ENCODE measurements around the gene KNL1. TPM values are rescaled to one million over a fixed set of nuclear protein-coding genes. Genes with fewer than 3 reads are reported as not detected.
"Not testable (repeated sequence)": the region's sequence is repeated elsewhere in the genome, so short reads cannot be mapped to it uniquely, and the experiment has no call there.

KNL1 gene
- total RNA-seq, 1 donor from 2014 or later, result 11.8 TPM

DNA sequence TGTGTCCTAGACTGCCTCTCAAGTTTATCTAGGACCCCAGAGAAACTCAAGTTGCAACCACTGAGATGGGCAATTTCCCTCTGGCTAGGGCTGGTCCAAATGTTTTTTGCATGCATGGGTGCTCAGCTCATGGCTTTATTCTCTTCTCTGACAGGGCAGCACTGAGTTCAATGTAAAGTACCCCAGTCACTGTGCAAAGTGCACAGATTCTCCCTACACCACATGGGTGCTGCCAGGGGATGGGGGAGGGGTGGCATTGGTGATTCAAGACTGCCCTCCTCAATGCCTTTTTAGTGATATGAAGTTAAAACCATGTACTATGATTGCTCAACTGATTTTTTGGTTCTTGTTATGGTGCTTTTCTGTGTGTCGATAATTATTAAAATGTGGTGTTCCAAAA lies 86.1 kb downstream of the KNL1 start:
- DNase-seq, result no peak

DNA sequence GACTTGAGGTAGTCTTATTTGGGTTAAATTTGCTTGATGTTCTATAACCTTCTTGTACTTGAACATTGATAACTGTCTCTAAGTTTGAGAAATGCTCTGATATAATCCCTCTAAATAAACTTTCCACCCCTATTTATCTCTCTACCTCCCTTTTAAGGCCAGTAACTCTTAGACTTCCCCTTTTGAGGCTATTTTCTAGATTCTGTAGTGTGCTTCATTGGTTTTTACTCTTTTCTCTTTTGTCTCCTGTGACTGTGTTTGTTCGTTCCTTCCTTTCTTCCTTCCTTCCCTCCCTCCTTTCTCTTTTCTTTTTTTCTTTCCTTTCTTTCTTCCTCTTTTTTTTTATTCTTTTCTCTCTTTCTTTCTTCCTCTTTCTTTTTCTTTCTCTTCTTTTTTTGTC lies 86.9 kb downstream of the KNL1 start:
- DNase-seq, result not testable (repeated sequence)

DNA sequence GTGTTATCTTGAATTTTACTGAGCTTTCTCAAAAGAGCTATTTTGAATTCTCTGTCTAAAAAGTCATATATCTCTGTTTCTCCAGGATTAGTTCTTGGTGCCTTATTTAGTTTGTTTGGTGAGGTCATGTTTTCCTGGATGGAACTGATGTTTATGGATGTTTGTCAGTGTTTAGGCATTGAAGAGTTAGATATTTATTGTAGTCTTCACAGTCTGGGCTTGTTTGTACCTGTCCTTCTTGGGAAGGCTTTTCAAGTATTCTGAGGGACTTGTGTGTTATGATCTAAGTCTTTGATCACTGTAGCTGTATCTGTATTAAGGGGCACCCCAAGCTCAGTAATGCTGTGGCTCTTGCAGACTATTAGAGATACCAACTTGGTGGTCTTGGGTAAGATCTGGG lies 90.3 kb downstream of the KNL1 start:
- no peak for DNase-seq

DNA sequence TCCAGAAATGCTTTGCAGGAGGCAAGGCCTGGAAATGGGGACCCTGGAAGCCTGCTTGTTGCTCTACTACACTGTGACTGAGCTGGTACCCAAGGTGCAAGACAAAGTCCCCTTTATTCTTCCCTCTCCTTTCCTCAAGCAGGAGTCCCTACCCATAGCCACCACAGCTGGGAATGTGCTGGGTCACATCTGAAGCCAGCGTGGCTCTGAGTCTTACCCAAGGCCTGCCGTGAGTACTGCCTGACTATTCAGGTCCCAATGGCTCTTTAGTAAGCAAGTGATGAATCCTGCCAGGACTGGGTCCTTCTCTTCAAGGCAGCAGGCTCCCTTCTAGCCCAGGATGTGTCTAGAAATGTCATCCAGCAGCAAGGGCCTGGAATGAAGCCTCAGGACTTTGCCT lies 91.3 kb downstream of the KNL1 start:
- no peak for DNase-seq

DNA sequence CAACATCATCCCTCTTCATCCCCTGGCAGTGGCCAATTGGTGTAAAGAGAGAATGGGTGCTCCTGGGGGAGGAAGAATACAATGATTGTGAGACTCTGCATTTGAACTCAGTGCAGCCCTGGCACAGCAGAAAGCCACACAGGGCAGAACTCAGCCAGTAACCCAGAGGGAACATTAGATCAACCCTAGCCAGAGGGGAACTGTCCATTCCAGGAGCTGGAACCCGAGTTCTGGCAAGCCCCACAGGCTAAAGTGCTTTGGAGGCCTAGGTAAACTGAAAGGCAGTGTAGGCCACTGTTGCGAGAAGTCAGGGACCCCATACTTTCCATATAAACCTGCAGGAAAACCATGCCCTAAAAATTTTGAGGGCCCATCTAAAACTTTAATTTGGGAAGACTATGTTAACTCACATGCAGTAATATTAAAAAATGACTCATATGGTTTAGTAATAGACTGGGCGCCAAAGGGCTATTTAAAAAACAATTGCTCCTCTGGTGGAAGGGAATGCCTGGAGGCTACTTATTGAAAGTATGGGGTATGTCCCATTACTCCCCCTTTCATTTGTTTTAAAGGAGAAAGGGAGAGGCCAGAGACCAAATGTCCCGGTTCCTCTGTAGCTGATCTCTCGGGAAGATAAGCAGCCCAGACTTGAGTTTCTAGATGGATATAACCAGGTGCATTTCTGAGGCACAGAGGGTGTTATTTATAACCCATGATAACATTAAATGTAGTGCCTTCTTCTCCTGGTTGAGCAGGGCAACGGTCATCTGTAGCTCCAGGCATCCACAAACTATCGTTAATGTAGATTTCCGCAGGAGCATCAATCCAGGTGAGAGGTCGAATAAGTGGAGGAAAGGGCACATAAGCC lies 95.1 kb downstream of the KNL1 start:
- no peak for DNase-seq

DNA sequence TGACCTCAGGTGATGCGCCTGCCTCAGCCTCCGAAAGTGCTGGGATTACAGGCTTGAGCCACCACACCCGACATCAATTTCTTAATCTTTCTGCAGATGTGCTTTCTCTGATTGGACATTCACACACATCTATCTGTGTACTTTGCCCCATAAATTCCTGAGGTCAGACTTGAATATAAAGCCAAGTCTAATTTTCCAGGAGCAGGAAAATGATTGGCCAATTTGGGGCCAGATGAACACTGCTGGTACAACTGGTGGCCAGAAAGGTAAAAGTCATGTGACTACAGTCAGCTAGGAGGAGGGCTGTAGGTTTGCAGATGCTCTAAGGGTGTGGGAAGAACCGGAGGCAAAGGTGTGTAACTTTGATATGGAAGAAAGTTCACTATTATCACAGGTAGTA lies 97.7 kb downstream of the KNL1 start:
- no peak for DNase-seq

DNA sequence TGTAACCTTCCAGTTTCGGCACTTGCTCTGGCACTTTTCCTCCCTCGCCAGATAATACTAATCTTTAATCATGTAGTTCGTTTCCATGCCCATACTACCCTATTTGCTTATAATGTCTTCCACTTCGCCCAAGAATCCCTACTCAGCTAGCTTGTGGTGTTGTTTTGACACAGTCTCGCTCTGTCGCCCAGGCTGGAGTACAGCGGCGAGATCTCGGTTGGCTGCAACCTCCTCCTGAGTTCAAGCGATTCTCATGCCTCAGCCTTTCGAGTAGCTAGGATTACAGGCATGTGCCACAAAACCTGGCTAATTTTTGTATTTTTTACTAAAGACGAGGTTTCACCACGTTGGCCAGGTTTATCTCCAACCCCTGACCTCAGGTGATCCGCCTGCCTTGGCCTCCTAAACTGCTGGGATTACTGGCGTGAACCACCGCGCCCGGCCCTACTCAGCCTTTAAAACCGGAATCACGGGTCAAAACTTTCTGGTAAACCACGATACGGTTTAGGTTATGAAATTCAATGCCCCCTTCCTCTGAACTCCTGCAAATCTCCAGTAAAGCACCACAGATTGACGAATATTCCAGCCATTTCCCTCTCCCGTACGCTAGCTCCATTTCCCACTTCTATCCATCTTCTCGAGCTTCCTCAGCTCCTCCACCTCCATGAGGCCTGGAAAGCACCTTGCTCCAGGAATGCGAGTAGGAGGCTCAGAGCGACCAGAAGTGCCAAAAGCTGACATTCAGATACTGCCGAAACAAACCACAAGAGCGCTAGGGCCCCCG lies 100.0 kb downstream of the KNL1 start:
- DNase-seq, result no peak

DNA sequence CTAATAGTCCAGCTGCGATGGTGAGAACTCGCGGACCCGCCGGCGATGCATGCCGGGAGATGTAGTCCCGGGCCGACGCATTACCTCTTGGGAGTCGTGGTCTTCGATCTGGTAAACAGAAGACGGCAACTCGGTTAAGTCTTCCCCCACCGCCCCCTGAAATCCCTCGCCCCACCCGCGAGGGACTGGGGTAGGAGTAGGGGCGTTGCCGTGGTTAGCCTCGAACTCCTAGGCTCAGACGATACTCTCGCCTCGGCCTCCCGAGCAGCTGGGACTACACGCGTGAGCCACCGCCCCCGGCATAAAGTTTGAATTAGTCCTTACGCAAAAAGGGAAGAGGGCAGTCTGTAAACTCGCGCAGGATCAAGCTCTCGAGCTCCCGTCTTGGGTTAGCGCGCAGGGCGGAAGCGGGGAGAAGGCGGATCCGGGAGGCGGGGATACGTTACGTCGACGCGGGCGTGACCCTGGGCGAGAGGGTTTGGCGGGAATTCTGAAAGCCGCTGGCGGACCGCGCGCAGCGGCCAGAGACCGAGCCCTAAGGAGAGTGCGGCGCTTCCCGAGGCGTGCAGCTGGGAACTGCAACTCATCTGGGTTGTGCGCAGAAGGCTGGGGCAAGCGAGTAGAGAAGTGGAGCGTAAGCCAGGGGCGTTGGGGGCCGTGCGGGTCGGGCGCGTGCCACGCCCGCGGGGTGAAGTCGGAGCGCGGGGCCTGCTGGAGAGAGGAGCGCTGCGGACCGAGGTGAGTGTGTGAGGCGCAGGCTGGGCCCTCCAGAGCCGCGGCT lies 100.8 kb downstream of the KNL1 start, which contains the start of gene RAD51:
Gene RAD51, plus strand, starts transcription at position 487 of the 781 bp plus-strand sequence. CDS start 3,585 bp downstream, outside the sequence.
- peak; percentile 95 for DNase-seq

DNA sequence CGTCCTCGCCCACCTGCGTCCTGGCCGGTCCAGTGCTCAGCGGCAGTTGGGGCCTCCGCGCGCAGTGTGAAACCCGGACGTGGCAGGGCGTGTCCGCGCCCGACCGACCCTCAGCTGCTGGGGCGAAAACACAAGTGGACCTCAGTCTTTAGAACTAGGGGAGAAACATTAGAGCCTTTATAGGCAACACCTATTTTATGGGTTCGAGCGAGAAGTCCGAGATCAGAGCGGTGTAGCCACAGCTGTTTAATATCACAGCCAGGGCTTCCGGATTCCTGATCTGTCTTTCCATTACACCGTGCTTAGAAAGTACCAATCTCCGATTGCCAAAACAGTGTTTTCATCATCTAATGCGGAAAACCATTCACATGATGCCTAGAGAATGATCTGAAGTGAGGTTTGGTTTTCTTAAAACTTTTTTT lies 101.4 kb downstream of the KNL1 start:
- no peak for DNase-seq

DNA sequence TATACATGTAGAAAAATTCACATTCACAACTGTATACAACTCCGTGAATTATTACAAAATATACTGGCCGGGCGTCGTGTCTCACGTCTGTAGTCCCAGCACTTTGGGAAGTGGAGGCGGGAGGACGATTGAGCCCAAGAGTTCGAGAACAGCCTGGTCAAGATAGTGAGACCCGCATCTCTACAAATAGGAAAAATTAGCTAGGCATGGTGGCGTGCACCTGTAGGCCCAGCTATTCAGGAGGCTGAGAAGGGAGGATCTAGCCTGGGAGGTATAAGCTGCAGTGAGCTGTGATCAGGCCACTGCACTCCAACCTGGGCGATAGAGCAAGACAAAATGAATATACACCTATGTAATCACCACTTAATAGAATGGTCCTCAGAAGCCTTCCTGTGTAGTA lies 102.2 kb downstream of the KNL1 start:
- DNase-seq, result no peak

DNA sequence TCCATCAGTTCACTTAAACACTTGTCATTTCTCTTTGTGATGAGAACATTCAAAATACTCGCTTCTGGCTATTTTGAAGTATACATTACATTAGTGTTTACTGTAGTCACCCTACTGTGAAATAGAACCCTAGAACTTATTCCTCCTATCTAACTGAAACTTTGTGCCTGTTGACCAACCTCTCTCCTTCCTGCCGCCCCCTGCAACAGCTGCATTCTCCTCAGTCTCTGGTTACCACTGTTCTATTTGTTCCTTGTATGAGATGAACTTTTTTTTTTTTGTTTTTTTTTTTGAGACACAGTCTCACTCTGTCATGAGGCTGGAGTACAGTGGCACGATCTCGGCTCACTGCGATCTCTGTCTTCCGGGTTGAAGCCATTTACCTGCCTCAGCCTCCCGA lies 103.9 kb downstream of the KNL1 start:
- DNase-seq, result no peak

DNA sequence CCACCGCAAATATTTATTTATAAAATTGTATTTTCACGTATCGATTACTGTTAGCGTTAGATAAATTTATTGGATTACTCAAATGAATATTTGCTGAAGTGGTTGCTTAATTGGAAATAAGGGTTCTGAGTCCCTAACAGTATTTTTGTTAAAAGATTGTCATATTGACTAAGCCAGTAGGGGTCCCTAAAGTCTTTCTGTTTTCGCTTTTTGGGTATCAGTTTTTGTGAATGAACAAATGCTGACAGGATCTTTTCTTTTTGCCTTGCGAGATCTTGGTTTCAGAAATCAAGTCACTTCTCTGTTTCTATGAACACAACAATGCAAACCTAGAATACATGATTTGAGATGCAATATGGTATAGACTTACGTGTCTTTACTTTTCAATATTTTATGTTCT lies 108.0 kb downstream of the KNL1 start:
- DNase-seq, result no peak

DNA sequence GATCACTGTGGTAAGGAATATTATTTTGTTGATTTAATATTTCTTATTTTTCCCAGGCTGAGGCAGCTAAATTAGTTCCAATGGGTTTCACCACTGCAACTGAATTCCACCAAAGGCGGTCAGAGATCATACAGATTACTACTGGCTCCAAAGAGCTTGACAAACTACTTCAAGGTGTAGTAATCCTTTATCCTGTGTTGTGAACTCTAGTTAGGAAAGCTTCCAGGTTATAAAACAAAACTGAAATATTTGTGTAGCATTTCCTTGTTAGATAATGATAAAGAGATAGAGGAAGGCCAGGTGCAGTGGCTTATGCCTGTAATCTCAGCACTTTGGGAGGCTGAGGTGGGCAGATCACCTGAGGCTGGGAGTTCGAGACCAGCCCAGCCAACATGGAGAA lies 112.1 kb downstream of the KNL1 start:
- DNase-seq, result no peak

Small RNAs within 50 kb of the gene (small RNA-seq; reads per million reads assigned to genes)
- gene RF00017 (ENCODE audit: low replicate concordance) (not detected), gene RN7SL376P (ENCODE audit: low replicate concordance) (not detected)

Other genes with a start within 250 kb of the KNL1 start
- gene PHGR1, start 243.2 kb upstream of the KNL1 start, total RNA-seq, result not detected
- gene DISP2, start 236.0 kb upstream of the KNL1 start, total RNA-seq, result 0.79 TPM
- 15.1 TPM for gene KNSTRN, start 211.5 kb upstream of the KNL1 start, total RNA-seq
- gene IVD, start 188.5 kb upstream of the KNL1 start, total RNA-seq, result 33.9 TPM
- gene BAHD1, start 153.3 kb upstream of the KNL1 start, total RNA-seq, result 9.3 TPM
- 5.5 TPM for gene CHST14, start 123.3 kb upstream of the KNL1 start, total RNA-seq
- 15.0 TPM for gene CCDC32, start 29.2 kb upstream of the KNL1 start, total RNA-seq
- 5.8 TPM for gene RPUSD2, start 24.9 kb upstream of the KNL1 start, total RNA-seq
- 3.7 TPM for gene RAD51, start 100.9 kb downstream of the KNL1 start, total RNA-seq
- gene RMDN3, start 161.0 kb downstream of the KNL1 start, total RNA-seq, result 16.6 TPM
- 7.4 TPM for gene GCHFR, start 169.8 kb downstream of the KNL1 start, total RNA-seq
- gene C15orf62, start 175.7 kb downstream of the KNL1 start, total RNA-seq, result 3.3 TPM
- gene ZFYVE19, start 212.8 kb downstream of the KNL1 start, total RNA-seq, result 17.1 TPM
- 19.0 TPM for gene DNAJC17, start 213.2 kb downstream of the KNL1 start, total RNA-seq
- gene PPP1R14D, start 234.5 kb downstream of the KNL1 start, total RNA-seq, result not detected
- gene SPINT1, start 249.8 kb downstream of the KNL1 start, total RNA-seq, result 50.8 TPM